AG20443 (cell line): ENCODE results near the gene TBC1D2.
"Not testable (repeated sequence)": the region's sequence is repeated elsewhere in the genome, so short reads cannot be mapped to it uniquely, and the experiment has no call there.

Experiments used
- DNase-seq: peaks from one replicate; pipeline ENCODE4 v3.0.0; 2012; ENCODE audit warnings: low spot score, mixed read lengths

Gene TBC1D2

GRCh38 chr9:98272083-98272482, 16.6 kb upstream of the TBC1D2 start:
- no peak for DNase-seq

GRCh38 chr9:98271479-98271878, 16.0 kb upstream of the TBC1D2 start:
- DNase-seq = no peak

- not testable (repeated sequence) for DNase-seq
Measured at GRCh38 chr9:98270284-98270683, 14.8 kb upstream of the TBC1D2 start.

- not testable (repeated sequence) for DNase-seq
Measured at GRCh38 chr9:98269652-98270051, 14.2 kb upstream of the TBC1D2 start.

- DNase-seq = not testable (repeated sequence)
Measured at GRCh38 chr9:98267556-98267955, 12.1 kb upstream of the TBC1D2 start.

GRCh38 chr9:98264516-98264915, 9.1 kb upstream of the TBC1D2 start:
- no peak for DNase-seq

GRCh38 chr9:98263482-98264357, 8.3 kb upstream of the TBC1D2 start:
- DNase-seq = peak; percentile 87

GRCh38 chr9:98263080-98263479, 7.6 kb upstream of the TBC1D2 start:
- DNase-seq = peak; percentile 6

- no peak for DNase-seq
Measured at GRCh38 chr9:98262056-98262455, 6.6 kb upstream of the TBC1D2 start.

GRCh38 chr9:98260635-98261034, 5.2 kb upstream of the TBC1D2 start:
- DNase-seq = no peak

GRCh38 chr9:98259791-98260190, 4.3 kb upstream of the TBC1D2 start:
- no peak for DNase-seq

- DNase-seq = no peak
Measured at GRCh38 chr9:98256756-98257155, 1.3 kb upstream of the TBC1D2 start.

GRCh38 chr9:98255061-98255577, 330 bp downstream of the TBC1D2 start:
- no peak for DNase-seq

- no peak for DNase-seq
Measured at GRCh38 chr9:98254228-98255060, 1.0 kb downstream of the TBC1D2 start.

- no peak for DNase-seq
Measured at GRCh38 chr9:98253565-98253964, 1.9 kb downstream of the TBC1D2 start.

GRCh38 chr9:98251551-98251950, 3.9 kb downstream of the TBC1D2 start:
- DNase-seq = peak; percentile 74

GRCh38 chr9:98249771-98250170, 5.7 kb downstream of the TBC1D2 start:
- DNase-seq = no peak

GRCh38 chr9:98248737-98249474, 6.5 kb downstream of the TBC1D2 start:
- peak; percentile 83 for DNase-seq

GRCh38 chr9:98247831-98248657, 7.4 kb downstream of the TBC1D2 start:
- DNase-seq = no peak

- no peak for DNase-seq
Measured at GRCh38 chr9:98242426-98242825, 13.0 kb downstream of the TBC1D2 start.
